ENCODE measurements around the gene BUD31. TPM values are rescaled to one million over a fixed set of nuclear protein-coding genes. Genes with fewer than 3 reads are reported as not detected.

The BUD31 gene
- total and polyA plus RNA-seq, 2 experiments from 2014 or later = 77.1 to 247 TPM

- H4K20me1 ChIP-seq (replicated peaks; ENCODE audit: insufficient read depth) = peaks cover 4% of the 10 kb centered on the region
- TF ChIP-seq CREB1 (CRISPR knock-in tag; IDR thresholded peaks at IDR 0.05; ENCODE audit: low read depth) (no peak), REST (IDR thresholded peaks at IDR 0.05; ENCODE audit: unreplicated experiment) (no peak), CTCF (conservative IDR thresholded peaks at IDR 0.05; ENCODE audit: low read depth in 2 of 2) (no peak), EZH2phosphoT487 (IDR thresholded peaks at IDR 0.05; ENCODE audit: unreplicated experiment) (no peak), ZNF331 (CRISPR knock-in tag; IDR thresholded peaks at IDR 0.05; ENCODE audit: low read depth) (no peak)
- H3K4me3 Mint-ChIP-seq = no peak overlapping the region
- no peak overlapping the region for H3K27ac ChIP-seq (ENCODE audit: low read depth)
- H3K27me3 ChIP-seq (ENCODE audit: insufficient read depth) = no peaks in the 10 kb centered on the region
- peaks cover 20% of the 10 kb centered on the region for H3K36me3 ChIP-seq (ENCODE audit: insufficient read depth)
- H3K4me1 ChIP-seq (ENCODE audit: insufficient read depth) = no peaks in the 10 kb centered on the region
- H3K27me3 Mint-ChIP-seq (ENCODE audit: insufficient read depth, low read depth, poor library complexity) = peaks cover 22% of the 10 kb centered on the region
- H2AFZ ChIP-seq = no peak overlapping the region
- no peak for DNase-seq (ENCODE audit: low spot score)
- H3K4me3 ChIP-seq = no peak overlapping the region
- H3K79me2 ChIP-seq (replicated peaks; ENCODE audit: insufficient read depth) = 0 out of 2 replicates have a peak, but pooled peaks cover 3% of the 10 kb centered on the region
- H3K9me2 ChIP-seq (ENCODE audit: insufficient read depth) = no peaks in the 10 kb centered on the region
- H3K4me1 Mint-ChIP-seq = no peaks in the 10 kb centered on the region
- H3F3A ChIP-seq (replicated peaks; ENCODE audit: low read depth) = peaks cover 17% of the 10 kb centered on the region
- no peak overlapping the region for H3K27ac Mint-ChIP-seq
- peaks cover 92% of the 10 kb centered on the region for H3K36me3 Mint-ChIP-seq (ENCODE audit: low read depth)
- no peak overlapping the region for H3K4me2 ChIP-seq
- no peak for ATAC-seq
- H3K9me3 Mint-ChIP-seq = no peaks in the 10 kb centered on the region
Measured at GRCh38 chr7:99451936-99452335, 43.2 kb downstream of the BUD31 start.

GRCh38 chr7:99452541-99452940 lies 43.8 kb downstream of the BUD31 start:
- Histone ChIP-seq H3F3A (replicated peaks; ENCODE audit: low read depth) (peaks cover 22% of the 10 kb centered on the region), H3K27me3 (ENCODE audit: insufficient read depth) (no peaks in the 10 kb centered on the region), H3K9me2 (ENCODE audit: insufficient read depth) (no peaks in the 10 kb centered on the region), H3K36me3 (ENCODE audit: insufficient read depth) (peaks cover 16% of the 10 kb centered on the region), H3K27ac (ENCODE audit: low read depth) (no peak overlapping the region), H3K4me3 (no peak overlapping the region), H3K79me2 (replicated peaks; ENCODE audit: insufficient read depth) (0 out of 2 replicates have a peak, but pooled peaks cover 3% of the 10 kb centered on the region), H2AFZ (no peak overlapping the region), H3K4me1 (ENCODE audit: insufficient read depth) (no peaks in the 10 kb centered on the region), H4K20me1 (replicated peaks; ENCODE audit: insufficient read depth) (peaks cover 10% of the 10 kb centered on the region), H3K4me2 (no peak overlapping the region)
- Mint-ChIP-seq H3K4me1 (no peaks in the 10 kb centered on the region), H3K27ac (no peak overlapping the region), H3K9me3 (no peaks in the 10 kb centered on the region), H3K4me3 (no peak overlapping the region), H3K27me3 (ENCODE audit: insufficient read depth, low read depth, poor library complexity) (peaks cover 26% of the 10 kb centered on the region), H3K36me3 (ENCODE audit: low read depth) (peaks cover 92% of the 10 kb centered on the region)
- no peak for DNase-seq (ENCODE audit: low spot score)
- ATAC-seq = no peak
- no peak for TF ChIP-seq ZNF462 (CRISPR knock-in tag; IDR thresholded peaks at IDR 0.05)
- no peak for TF ChIP-seq ZNF331 (CRISPR knock-in tag; IDR thresholded peaks at IDR 0.05; ENCODE audit: low read depth)
- no peak for TF ChIP-seq JUNB (IDR thresholded peaks at IDR 0.05; ENCODE audit: unreplicated experiment)
- no peak for TF ChIP-seq CTCF (conservative IDR thresholded peaks at IDR 0.05; ENCODE audit: low read depth in 2 of 2)
